ENCODE measurements around the gene NDST3. TPM values are rescaled to one million over a fixed set of nuclear protein-coding genes. Genes with fewer than 3 reads are reported as not detected.
A peak's percentile ranks its signal among the peaks of the same experiment; 100 is the strongest.

The NDST3 gene
- not detected in 2 replicates for total RNA-seq

DNA sequence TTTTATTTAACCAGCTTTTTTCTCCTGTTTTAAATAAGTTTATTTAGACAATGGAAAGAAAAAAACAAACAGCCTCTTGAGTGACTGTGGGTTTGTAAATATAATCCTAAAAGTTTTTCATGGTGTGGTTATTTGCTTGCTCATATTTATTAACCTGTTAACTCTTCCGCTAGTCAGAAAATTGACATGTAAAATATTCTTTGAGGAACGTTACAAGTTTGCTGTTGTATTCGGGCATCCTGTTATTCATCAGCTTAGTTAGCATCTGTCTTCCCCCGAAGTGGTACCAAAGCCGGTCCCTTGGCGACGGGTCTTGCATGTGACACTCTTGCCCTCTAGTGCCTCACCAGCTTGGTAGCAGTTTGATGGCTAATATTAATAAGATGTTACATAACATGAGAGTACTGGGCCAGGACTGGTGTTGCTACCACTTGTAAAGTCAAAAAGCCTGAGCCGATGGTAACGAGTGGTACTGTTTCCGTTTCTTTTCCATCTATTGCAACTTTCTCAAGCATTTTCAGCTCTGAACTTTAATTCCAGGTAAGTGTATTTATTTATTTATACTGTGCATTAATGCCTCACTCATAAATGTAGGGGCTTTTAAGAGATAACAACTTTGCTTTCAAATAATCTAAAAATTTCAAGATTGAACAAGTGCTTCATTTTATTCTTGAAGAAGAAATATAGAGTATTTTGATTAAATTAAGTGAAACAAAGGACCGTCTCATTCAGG is at the start of gene NDST3:
NDST3 (plus strand) TSS at position 434 of the 733 bp plus-strand sequence. CDS start 19,425 bp downstream, outside the sequence.
- peak; percentile 59 for DNase-seq
- Mint-ChIP-seq H3K36me3 (ENCODE audit: low read depth) (peaks cover 2% of the 10 kb centered on the region), H3K4me3 (peak within 1 kb of the TSS; percentile 70), H3K27ac (no peak within 1 kb of the TSS), H3K4me1 (peaks cover 3% of the 10 kb centered on the region), H3K27me3 (peaks cover 44% of the 10 kb centered on the region), H3K9me3 (no peaks in the 10 kb centered on the region)
- intact Hi-C loops (cut with micrococcal nuclease), result no loop called here

- H3K9me3 Mint-ChIP-seq, result no peaks in the 10 kb centered on the region
These were observed 48.0 kb upstream of the NDST3 start for GRCh38 chr4:117986321-117986720.

GRCh38 chr4:117987464-117987863 is 46.8 kb upstream of the NDST3 start:
- Mint-ChIP-seq H3K4me3 (no peak overlapping the region), H3K27ac (no peak overlapping the region), H3K9me3 (no peaks in the 10 kb centered on the region), H3K27me3 (no peaks in the 10 kb centered on the region), H3K36me3 (ENCODE audit: low read depth) (no peaks in the 10 kb centered on the region), H3K4me1 (peaks cover 8% of the 10 kb centered on the region)
- no peak for DNase-seq
- intact Hi-C loops (cut with micrococcal nuclease), result no loop called here

More at GRCh38 chr4:117986321-117986720, 48.0 kb upstream of the NDST3 start:
- Mint-ChIP-seq H3K4me1 (peaks cover 7% of the 10 kb centered on the region), H3K4me3 (no peak overlapping the region), H3K36me3 (ENCODE audit: low read depth) (no peaks in the 10 kb centered on the region), H3K27me3 (no peaks in the 10 kb centered on the region), H3K27ac (no peak overlapping the region)
- intact Hi-C loops (cut with micrococcal nuclease), result no loop called here
- no peak for DNase-seq

GRCh38 chr4:117996891-117997290 is 37.4 kb upstream of the NDST3 start:
- Mint-ChIP-seq H3K4me3 (no peak overlapping the region), H3K27me3 (no peaks in the 10 kb centered on the region), H3K27ac (no peak overlapping the region), H3K36me3 (ENCODE audit: low read depth) (no peaks in the 10 kb centered on the region), H3K9me3 (no peaks in the 10 kb centered on the region), H3K4me1 (no peaks in the 10 kb centered on the region)
- intact Hi-C loops (cut with micrococcal nuclease), result no loop called here
- DNase-seq, result no peak

GRCh38 chr4:118004088-118004487 is 30.2 kb upstream of the NDST3 start:
- Mint-ChIP-seq H3K27ac (no peak overlapping the region), H3K9me3 (no peaks in the 10 kb centered on the region), H3K36me3 (ENCODE audit: low read depth) (no peaks in the 10 kb centered on the region), H3K4me1 (no peaks in the 10 kb centered on the region), H3K4me3 (no peak overlapping the region), H3K27me3 (no peaks in the 10 kb centered on the region)
- intact Hi-C loops (cut with micrococcal nuclease), result no loop called here
- no peak for DNase-seq

DNA sequence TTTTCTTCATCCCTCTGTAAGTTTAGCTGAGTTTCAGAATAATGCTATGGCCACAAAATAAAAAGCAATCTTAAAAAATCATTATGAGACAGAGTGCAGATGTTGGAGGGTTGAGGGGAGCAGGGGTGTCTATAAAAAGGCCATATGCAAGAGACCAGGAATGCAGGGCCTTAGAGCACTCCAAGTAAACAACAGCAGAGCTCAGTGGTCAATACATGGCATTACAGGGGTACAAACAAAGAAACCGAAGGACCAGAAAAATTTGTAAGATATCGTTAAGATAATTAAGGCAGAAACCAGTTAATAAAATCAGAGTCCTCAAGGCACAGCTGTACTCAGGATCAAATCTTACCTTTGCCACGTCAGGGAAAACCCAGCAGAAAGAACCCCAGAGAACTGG is 28.4 kb upstream of the NDST3 start:
- Mint-ChIP-seq H3K4me1 (no peaks in the 10 kb centered on the region), H3K27ac (no peak overlapping the region), H3K36me3 (ENCODE audit: low read depth) (no peaks in the 10 kb centered on the region), H3K9me3 (no peaks in the 10 kb centered on the region), H3K4me3 (no peak overlapping the region), H3K27me3 (no peaks in the 10 kb centered on the region)
- DNase-seq, result no peak
- intact Hi-C loops (cut with micrococcal nuclease), result no loop called here

- intact Hi-C loops (cut with micrococcal nuclease), result no loop called here
- Mint-ChIP-seq H3K27me3 (no peaks in the 10 kb centered on the region), H3K27ac (no peak overlapping the region), H3K4me1 (no peaks in the 10 kb centered on the region), H3K4me3 (no peak overlapping the region), H3K9me3 (no peaks in the 10 kb centered on the region), H3K36me3 (ENCODE audit: low read depth) (no peaks in the 10 kb centered on the region)
- no peak for DNase-seq
These were observed 22.1 kb upstream of the NDST3 start for GRCh38 chr4:118012142-118012541.

DNA sequence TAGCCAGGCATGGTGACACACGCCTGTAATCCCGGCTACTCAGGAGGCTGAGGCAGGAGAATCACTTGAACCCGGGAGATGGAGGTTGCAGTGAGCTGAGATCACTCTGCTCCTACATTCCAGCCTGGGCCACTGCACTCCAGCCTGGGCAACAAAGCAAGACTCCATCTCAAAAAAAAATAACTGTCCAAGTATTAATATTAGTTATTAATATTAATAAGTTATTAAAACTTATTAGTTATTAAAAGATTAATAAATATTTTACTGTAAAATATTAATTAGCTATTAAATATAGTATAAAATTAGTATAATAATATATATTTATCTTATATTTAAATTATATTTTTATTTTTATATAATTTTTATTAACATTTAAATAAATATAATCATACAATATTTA is 19.5 kb upstream of the NDST3 start:
- intact Hi-C loops (cut with micrococcal nuclease), result no loop called here
- Mint-ChIP-seq H3K27ac (no peak overlapping the region), H3K9me3 (no peaks in the 10 kb centered on the region), H3K4me1 (no peaks in the 10 kb centered on the region), H3K4me3 (no peak overlapping the region), H3K27me3 (no peaks in the 10 kb centered on the region), H3K36me3 (ENCODE audit: low read depth) (no peaks in the 10 kb centered on the region)
- DNase-seq, result no peak

- Mint-ChIP-seq H3K4me1 (no peaks in the 10 kb centered on the region), H3K27me3 (no peaks in the 10 kb centered on the region), H3K27ac (no peak overlapping the region), H3K36me3 (ENCODE audit: low read depth) (no peaks in the 10 kb centered on the region), H3K4me3 (no peak overlapping the region), H3K9me3 (no peaks in the 10 kb centered on the region)
- DNase-seq, result no peak
- intact Hi-C loops (cut with micrococcal nuclease), result no loop called here
These were observed 15.7 kb upstream of the NDST3 start for GRCh38 chr4:118018381-118019145.

GRCh38 chr4:118026806-118027205 is 7.5 kb upstream of the NDST3 start:
- Mint-ChIP-seq H3K36me3 (ENCODE audit: low read depth) (no peaks in the 10 kb centered on the region), H3K27me3 (peaks cover 13% of the 10 kb centered on the region), H3K4me3 (no peak overlapping the region), H3K9me3 (no peaks in the 10 kb centered on the region), H3K4me1 (no peaks in the 10 kb centered on the region), H3K27ac (no peak overlapping the region)
- intact Hi-C loops (cut with micrococcal nuclease), result no loop called here
- DNase-seq, result no peak

GRCh38 chr4:118029224-118029623 is 5.1 kb upstream of the NDST3 start:
- Mint-ChIP-seq H3K27ac (no peak overlapping the region), H3K4me3 (no peak overlapping the region), H3K27me3 (peaks cover 29% of the 10 kb centered on the region), H3K9me3 (no peaks in the 10 kb centered on the region), H3K36me3 (ENCODE audit: low read depth) (peaks cover 2% of the 10 kb centered on the region), H3K4me1 (peaks cover 2% of the 10 kb centered on the region)
- intact Hi-C loops (cut with micrococcal nuclease), result no loop called here
- no peak for DNase-seq

- peaks cover 3% of the 10 kb centered on the region for H3K4me1 Mint-ChIP-seq
- no peaks in the 10 kb centered on the region for H3K9me3 Mint-ChIP-seq
- intact Hi-C loops (cut with micrococcal nuclease), result no loop called here
- H3K27ac Mint-ChIP-seq, result no peak overlapping the region
- peaks cover 39% of the 10 kb centered on the region for H3K27me3 Mint-ChIP-seq
- H3K4me3 Mint-ChIP-seq, result peak overlapping the region; percentile 56
- H3K36me3 Mint-ChIP-seq (ENCODE audit: low read depth), result peaks cover 2% of the 10 kb centered on the region
- DNase-seq, result no peak
These were observed 1.6 kb upstream of the NDST3 start for GRCh38 chr4:118032691-118033090.

- Mint-ChIP-seq H3K4me3 (peak overlapping the region; percentile 56), H3K27ac (no peak overlapping the region), H3K27me3 (peaks cover 42% of the 10 kb centered on the region), H3K4me1 (peaks cover 3% of the 10 kb centered on the region), H3K9me3 (no peaks in the 10 kb centered on the region), H3K36me3 (ENCODE audit: low read depth) (peaks cover 2% of the 10 kb centered on the region)
- no peak for DNase-seq
- intact Hi-C loops (cut with micrococcal nuclease), result no loop called here
These were observed 886 bp upstream of the NDST3 start for GRCh38 chr4:118033148-118034052.

DNA sequence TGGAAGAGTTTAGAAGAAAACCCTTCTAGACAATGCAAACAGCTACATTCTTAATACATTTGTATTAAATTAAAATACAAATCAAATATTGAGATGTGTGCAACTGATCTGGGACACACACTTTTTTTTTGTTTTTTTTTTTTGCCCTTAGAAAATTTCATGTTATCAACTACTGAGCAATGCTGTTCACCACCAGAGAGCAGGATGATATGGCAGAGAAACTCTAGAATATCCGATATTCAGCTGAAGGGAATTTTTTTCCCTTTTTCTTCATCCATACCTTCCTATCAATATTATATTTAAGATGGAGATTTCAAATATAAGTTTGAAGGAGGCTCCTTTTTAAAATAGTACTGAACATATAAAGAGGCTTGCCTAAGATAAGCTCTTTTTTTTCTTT is 1.0 kb downstream of the NDST3 start:
- H3K4me3 Mint-ChIP-seq, result no peak overlapping the region
- H3K27me3 Mint-ChIP-seq, result peaks cover 44% of the 10 kb centered on the region
- H3K36me3 Mint-ChIP-seq (ENCODE audit: low read depth), result peaks cover 2% of the 10 kb centered on the region
- no peaks in the 10 kb centered on the region for H3K9me3 Mint-ChIP-seq
- DNase-seq, result no peak
- no peak overlapping the region for H3K27ac Mint-ChIP-seq
- peaks cover 3% of the 10 kb centered on the region for H3K4me1 Mint-ChIP-seq
- intact Hi-C loops (cut with micrococcal nuclease), result no loop called here
